Right kidney (tissue), 1 donor: Measurements from ENCODE around the gene GINS2.

Experiments used
- DNase-seq: peaks from one replicate; pipeline ENCODE4 v3.0.0-alpha.2; 2016

Gene GINS2

DNA sequence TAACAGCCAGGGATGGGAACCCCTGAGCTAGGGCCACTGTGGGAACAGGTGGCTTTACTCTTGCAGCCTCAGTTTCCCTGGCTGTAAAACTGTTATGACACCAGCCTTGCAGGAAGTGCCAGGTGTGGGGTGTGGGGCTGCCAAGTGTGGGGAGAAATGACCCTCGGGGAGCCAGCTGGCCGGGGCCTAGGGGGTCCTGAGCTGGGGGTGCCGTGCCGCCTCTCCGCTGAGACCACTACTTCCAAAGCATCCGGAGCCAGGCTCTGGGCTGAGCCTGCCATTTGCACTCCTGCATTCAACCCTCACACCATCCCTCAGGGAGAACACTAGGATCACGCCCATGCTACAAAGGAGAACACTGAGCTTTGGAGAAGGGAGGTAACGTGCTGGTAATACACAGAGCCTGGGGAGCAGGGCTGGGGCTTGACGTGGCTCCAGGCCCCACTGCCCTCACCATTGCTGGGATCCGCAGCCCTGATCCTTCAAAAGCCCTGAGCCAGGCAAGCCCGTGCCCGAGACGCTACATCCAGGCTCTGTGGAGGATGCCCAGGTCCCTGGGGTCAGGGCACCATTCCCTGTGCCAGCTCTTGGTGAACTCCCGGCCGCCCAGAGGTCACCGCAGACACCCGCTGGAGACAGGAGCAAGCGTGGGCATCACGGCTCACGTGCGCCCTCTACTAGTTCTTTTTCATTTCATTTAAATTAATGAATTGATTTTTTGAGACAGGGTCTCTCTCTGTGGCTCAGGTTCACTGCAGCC, 28.8 kb upstream of the GINS2 start:
- peak; percentile 68 for DNase-seq

DNA sequence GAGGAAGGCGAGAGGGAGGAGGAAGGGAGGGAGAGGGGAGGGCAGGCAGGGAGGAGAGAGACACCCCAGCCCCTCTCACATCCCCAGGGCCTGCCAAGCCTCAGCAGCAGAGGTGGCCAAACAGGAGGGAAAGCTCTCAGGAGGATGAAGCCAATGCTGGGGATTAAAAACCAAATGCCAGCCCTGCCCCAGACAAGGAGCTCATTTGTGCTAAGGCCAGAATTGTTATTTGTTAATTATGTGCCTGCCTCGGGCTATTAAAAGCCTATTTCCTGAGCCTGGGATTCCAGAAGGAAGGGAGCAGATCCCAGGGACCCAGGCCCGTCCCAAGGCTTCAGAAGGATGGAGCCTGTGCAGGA, 27.9 kb upstream of the GINS2 start:
- DNase-seq: no peak

DNA sequence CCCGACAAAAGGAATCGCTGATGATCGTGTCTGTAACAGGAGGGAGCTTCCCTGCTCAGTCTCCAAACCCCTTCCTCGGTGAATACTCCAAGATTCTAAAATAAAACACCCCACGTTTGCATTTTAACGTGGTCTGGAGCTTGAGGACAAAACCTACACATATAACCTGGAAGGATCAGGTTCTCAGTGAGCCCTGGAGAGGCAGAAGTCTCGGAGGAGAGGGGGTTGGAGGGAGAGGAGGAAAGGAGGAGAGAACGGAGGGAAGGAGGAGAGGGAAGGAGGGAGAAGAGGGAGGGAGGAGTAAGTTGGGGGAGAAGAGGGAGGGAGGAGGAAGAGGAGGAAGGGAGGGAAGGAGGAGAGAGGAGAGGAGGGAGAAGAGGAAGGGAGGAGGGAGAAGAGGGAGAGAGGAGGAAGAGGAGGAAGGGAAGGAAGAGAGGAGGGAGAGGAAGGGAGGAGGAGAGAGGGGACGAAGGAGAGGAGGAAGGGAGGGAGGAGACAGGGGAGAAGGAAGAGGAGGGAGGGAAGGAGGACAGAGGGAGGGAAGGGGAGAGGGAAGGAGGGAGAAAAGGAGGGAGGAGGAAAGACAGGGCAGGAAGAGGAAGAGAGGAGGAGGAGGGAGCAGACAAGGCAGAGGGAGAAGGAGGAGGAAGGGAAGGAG, 27.4 kb upstream of the GINS2 start:
- no peak for DNase-seq

- peak; percentile 30 for DNase-seq
Measured at GRCh38 chr16:85715169-85716021, 26.6 kb upstream of the GINS2 start.

GRCh38 chr16:85712801-85713200, 24.0 kb upstream of the GINS2 start:
- DNase-seq: no peak

DNA sequence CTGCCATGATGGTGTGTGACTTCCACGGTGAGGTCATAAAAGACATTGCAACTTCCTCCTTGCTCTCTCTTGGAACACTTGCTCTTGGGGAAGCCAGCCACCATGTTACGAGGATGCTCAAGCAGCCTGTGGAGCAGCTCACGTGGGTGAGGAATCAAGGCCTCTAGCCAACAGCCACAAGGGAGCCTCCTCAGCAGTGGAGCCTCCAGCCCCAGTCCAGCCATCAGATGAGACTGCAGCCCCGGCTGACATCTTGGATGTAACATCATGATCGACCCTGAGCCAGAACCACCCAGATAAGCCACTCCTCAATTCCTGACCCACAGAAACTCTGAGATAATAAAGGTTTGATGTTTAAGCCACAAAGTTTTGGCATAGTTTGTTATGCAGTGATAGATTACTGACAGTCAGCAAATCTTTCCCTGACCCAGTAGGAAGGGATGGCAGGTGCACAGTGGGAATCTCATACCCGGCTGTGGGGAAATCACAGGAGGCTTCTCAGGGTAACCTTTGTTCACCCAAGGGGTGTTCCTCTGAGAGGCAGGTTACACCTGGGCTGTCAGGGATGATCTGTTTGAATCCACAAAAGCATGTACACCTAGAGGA, 23.3 kb upstream of the GINS2 start:
- no peak for DNase-seq

GRCh38 chr16:85710732-85711131, 22.0 kb upstream of the GINS2 start:
- DNase-seq: no peak

DNA sequence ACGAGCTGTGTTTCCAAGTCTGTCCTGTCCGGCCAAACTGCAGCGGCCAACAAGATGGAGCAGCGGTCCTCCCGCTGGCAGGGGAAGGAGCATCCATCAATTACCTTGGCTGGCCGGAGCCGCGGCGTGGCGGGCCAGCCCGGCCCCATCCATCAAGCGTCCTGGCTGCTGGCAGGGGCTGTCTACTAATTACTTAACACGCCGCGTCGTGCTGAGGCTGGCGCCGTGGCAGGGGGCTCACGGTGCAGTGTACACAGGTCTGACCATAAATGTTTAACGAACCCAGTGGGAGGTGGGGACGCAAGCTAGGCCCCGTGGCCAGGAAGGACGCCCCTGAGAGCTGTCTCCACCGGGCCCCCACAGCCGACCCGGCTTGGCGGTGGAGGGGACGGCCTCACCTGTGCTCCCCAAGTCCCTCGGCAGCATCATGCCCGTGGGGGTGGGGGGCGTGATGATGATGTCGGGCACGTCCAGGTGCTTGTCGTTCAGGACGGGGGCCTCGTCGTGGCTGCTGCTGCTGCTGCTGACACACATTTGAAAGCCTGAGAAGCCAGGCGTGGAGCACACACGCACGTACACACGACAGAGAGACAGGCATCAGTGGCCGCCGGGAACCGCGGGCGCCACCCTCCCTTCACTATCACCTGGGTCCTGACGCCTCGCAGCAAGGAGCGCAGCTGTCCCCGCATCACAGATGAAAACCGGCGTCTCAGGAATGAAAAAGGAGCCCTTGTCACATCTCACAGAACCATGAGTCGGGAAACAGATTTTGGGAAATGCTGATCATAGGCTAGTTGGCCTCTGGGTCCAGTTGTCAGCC, 21.2 kb upstream of the GINS2 start:
- no peak for DNase-seq

- no peak for DNase-seq
Measured at GRCh38 chr16:85708338-85708737, 19.6 kb upstream of the GINS2 start.

GRCh38 chr16:85707528-85708095, 18.9 kb upstream of the GINS2 start:
- DNase-seq: no peak

DNA sequence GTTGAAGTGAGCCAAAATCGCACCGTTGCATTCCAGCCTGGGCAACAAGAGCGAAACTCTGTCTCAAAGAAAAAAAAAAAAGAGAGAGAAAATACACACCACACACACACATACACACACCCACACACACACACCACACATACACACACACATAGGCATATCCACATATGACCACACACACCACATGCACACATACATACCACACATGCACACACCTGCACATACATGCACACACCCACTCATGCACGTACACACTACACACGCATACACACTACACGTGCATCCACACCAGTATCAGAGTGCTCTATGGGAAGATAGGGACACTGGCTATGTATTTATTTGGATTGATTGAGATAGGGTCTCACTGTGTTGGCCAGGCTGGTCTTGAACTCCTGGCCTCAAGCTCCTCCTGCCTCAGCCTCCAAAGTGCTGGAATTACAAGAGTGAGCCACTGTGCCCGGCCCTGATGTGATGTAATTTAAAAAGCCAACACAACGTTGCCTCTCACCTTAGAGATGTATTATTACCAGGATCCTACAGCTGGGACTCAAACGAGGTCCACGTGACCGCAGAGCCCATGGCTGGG, 17.8 kb upstream of the GINS2 start:
- DNase-seq: no peak

DNA sequence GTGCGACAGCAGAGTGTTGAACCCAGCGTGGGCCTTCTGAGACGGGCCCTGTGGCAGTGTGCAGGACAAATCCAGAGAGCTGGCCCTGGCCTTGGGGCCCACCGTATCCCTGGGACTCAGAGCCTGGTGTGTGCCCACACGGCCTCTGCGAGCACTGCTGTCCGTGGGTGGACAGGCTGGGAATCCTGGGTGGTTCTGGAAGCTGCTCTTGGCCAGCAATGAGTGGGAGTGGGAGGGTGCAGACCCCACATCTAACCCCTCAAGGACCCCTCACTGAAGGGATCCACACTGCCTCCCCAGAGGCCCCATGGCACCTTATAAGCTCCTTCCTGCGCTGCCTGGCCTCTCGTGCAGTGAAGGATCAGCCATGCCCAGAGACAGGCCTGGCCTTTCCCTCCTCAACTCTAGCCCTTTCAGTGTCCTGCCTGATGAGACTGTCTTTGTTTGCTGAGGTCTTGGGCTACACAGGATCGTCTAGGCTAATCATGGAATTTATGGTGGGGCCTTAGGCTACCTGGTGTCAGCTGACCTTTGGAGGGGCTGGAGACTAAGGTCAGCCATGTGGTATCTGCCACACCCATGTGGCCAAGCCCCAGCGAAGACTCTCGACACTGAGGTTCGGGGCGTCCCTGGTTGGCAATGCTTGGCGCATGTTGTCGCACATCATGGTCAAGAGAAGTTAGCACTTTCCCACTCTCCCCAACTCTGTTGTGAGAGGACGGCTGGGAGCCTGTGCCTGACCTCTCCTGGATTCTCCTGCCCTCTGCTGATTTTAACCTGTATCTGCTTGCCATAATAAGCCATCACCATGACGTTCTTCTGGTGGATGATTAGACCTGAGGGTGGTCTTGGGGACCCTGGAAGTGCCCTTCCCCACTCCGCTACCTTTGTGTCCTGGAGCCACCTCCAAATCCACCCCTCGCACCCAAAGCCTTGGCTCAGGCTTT, 16.4 kb upstream of the GINS2 start:
- no peak for DNase-seq

DNA sequence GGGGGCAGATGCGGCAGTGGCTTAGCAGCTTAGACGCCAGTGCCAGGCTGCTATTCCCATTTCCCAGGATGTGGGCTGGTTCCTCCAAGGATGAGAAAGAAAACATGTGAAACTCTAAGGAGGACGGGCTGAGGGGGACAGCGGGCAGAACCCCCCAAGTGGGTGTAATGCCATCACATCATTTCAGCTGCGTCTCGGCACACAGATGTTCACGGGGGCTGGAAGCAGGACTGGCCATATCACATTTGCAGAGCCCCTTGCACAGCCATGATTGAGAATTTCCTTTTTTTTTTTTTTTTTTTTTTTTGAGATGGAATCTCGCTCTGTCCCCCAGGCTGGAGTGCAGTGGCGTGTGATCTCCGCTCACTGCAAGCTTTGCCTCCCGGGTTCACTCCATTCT, 15.3 kb upstream of the GINS2 start:
- DNase-seq: no peak

GRCh38 chr16:85699628-85700027, 10.9 kb upstream of the GINS2 start:
- no peak for DNase-seq

- no peak for DNase-seq
Measured at GRCh38 chr16:85698935-85699558, 10.3 kb upstream of the GINS2 start.

DNA sequence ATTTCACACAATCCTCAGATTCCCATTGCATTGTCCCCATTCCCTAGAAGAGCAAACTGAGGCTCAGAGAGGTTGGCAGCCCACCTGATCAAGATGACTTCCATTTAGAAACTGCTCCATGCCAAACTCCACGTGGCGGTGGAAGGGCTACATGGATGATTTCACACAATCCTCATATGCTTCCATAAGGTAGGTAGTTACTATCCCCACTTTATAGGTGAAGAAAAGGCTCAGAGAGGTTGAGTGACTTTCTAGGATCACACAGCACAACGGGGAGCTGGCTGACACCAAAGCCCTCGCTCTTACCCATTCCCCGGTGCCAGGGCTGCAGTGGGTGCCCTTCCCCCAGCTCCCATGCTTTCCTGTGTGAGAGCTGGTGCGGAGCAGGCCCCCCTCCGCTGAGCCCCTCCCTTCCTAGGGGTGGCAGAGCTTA, 9.7 kb upstream of the GINS2 start:
- DNase-seq: no peak

DNA sequence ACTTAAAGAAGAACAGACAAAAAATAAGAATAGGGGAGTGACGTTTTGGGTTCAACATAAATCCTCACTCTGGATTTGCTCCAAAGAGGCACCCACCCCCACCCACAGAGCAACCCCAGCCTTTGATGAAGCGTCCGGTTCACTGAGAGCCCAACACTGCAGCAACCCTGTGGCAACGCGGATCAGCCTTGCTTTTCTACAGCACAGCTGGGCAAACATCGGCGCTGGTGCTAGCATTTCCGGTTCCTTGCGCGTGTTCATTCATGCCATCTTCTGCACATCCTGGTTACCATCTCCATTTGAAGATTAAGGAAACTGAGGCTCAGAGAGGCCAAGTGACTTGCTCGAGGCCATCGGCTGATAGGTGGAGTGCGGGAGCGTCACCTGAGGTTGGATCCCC, 8.7 kb upstream of the GINS2 start:
- DNase-seq: no peak

DNA sequence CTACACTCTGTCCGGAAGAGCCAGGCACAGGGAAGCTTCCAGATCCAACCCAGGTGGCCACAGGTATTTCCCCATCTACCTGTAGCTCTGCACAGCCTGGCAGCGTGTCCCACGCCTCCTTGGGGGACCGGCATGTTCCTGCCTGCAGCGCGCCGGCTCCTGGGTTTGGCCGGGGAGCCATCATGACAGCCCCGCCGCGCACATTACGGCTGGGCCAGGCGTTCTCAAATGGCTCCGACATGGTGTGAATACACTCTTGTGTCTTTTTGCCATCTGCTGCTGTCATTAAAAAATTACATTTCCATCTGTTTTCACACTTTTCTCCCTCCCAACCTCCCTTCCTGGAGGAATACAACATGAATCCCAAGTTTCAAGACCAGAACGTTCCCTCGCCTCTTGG, 8.0 kb upstream of the GINS2 start:
- DNase-seq: no peak
